H7 (cell line): ENCODE measurements around the gene DPYD. TPM values are rescaled to one million over a fixed set of nuclear protein-coding genes. Genes with fewer than 3 reads are reported as not detected.

Experiments
- DNase-seq: peaks from one replicate; pipeline ENCODE4 v3.0.0; 2012
- H3K27me3 ChIP-seq: 2 replicates; pipeline ENCODE4 v1.6.0; 2011; ENCODE audit warnings: mild to moderate bottlenecking, low read length; ENCODE audit not compliant: control insufficient read depth, insufficient read depth
- H3K36me3 ChIP-seq: replicated peaks from 2 replicates; pipeline ENCODE4 v1.5.1; 2011; ENCODE audit warnings: low read length; ENCODE audit not compliant: control insufficient read depth, insufficient read depth
- H3K4me3 ChIP-seq: 2 replicates; pipeline ENCODE4 v1.5.1; 2011; ENCODE audit warnings: low read depth, mild to moderate bottlenecking, control low read depth, low read length, moderate library complexity; ENCODE audit not compliant: insufficient read depth
- total RNA-seq: library from RNA; depleted of rRNA; stranded (reverse); fragments of >200 nt; shearing (Covaris generic); gene quantifications from 2 replicates; pipeline ENCODE4 v1.2.3, GENCODE V29; 2014

The DPYD gene
- total RNA-seq, 1 experiment from 2014 or later, result 0.59 TPM

DNA sequence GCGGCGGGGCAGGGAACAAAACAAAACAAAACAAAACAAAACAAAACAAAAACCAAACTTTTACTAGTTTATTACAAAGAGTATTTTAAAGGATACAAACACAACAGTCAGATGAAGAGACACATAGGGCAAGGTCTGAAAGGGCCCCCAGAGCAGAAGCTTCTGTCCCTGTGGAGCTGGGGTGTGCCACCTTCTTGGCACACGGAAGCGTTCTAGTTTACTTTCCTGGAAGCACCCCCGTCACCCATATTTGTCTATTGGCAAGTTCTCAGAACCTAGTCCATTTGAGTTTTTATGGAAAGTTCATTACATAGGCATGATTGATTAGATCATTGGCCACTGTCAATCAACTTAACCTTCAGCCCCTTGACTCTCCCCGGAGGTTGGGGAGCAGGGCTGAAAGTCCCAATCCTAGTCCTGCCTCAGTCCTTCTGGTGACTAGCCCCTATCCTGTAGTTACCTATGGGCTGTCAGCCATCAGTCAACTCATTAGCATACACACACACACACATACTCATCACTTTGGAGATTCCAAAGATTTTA lies 380.4 kb downstream of the DPYD start:
- DNase-seq, result no peak
- no peaks in the 10 kb centered on the region for H3K36me3 ChIP-seq
- no peak overlapping the region for H3K4me3 ChIP-seq
- H3K27me3 ChIP-seq, result no peaks in the 10 kb centered on the region

DNA sequence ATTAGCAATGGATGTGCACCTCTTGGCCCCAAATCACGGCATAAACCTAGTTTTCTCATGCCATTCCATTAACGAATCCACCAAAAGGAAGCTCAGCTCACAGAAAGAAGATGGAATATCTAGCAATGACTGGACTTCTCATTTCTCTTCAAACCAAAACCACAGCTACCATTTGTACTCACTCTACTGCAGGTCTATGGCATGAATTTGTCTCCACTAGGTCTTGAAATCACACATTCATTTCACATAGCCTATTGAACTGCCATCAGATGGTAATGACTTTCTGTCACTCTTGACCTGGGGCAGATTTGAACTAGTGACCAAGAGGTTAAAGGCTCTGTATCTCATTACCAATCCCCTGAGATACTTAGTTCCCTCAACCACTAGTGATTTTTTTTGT lies 382.7 kb downstream of the DPYD start:
- no peak overlapping the region for H3K4me3 ChIP-seq
- no peaks in the 10 kb centered on the region for H3K27me3 ChIP-seq
- DNase-seq, result no peak
- H3K36me3 ChIP-seq, result no peaks in the 10 kb centered on the region

DNA sequence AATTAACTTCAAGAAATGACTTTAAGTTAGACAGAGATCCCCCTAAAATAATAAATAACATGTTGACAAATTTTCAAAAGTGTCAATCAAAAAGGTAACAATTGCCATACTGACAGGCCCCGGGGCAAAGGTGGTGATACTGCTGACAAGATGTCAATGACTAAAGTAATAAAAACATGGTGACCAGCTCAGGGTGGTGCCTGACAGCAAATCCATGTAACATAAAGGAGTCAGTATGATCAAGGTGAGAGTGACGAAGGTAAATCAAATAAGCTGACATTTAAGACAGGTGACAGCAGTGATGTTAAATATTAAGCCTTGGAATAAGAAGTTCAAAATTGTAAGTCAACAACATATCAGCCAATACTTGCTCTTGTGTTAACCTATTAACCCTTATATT lies 387.5 kb downstream of the DPYD start:
- DNase-seq, result no peak
- H3K27me3 ChIP-seq, result no peaks in the 10 kb centered on the region
- no peaks in the 10 kb centered on the region for H3K36me3 ChIP-seq
- H3K4me3 ChIP-seq, result no peak overlapping the region

DNA sequence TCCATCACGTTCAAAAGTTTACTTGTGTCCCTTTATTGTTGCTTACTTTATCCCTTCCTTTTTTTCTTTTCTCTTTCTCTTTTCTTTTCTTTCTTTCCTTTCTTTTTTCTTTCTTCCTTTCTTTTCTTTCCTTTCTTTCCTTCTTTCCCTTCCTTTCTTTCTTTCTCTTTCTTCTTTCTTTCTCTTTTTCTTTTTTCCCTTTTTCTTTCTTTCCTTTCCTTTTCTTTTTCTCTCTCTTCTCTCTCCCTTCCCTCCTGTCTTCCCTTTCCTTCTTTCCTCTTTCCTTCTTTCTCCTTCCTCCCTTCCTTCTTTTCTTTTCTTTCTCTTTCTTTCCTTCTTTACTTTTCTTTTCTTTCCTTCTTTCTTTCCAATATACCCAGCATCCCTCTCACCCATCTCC lies 391.2 kb downstream of the DPYD start:
- no peaks in the 10 kb centered on the region for H3K27me3 ChIP-seq
- no peak overlapping the region for H3K4me3 ChIP-seq
- H3K36me3 ChIP-seq, result no peaks in the 10 kb centered on the region
- DNase-seq, result no peak

DNA sequence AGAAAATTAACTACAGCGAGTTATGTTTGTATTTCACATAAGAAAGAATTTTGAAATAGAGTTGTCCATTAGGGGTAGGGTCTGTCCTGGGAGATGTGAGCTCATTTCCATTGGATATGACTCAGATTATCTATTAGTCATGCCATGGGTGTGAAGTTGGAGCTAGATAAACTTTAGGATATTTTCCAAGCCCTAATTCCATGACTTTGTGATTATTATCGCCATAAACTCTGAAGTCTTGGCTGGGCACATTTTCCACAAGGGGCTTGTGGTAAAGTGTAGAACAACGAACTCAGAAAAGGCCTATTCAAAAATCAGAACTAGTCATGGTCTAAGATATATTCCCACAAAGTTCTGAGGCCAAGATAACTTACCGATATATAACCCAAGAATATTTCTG lies 396.6 kb downstream of the DPYD start:
- no peak for DNase-seq
- H3K4me3 ChIP-seq, result no peak overlapping the region
- no peaks in the 10 kb centered on the region for H3K36me3 ChIP-seq

DNA sequence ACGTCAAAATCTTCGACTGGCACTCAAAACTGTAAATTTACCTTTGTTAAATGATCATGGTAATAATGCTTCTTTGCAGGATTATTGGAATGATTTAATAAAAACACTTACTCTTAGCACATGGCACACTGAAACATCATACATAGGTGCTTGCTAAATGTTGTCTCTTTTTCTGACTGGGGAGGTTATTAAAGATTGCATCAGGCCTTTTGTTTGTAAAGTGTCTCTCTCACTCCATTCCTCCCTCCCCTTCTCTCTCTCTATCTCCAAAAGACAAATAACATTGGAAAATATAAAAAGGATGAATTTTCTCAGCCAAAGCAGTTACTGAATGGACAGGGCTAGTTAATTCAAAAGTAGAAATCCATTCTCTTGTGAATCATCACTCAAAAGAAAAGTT lies 404.2 kb downstream of the DPYD start:
- Histone ChIP-seq H3K4me3 (no peak overlapping the region), H3K27me3 (no peaks in the 10 kb centered on the region), H3K36me3 (no peaks in the 10 kb centered on the region)
- DNase-seq, result no peak

More for the DNA sequence above, 396.6 kb downstream of the DPYD start:
- H3K27me3 ChIP-seq, result no peaks in the 10 kb centered on the region

DNA sequence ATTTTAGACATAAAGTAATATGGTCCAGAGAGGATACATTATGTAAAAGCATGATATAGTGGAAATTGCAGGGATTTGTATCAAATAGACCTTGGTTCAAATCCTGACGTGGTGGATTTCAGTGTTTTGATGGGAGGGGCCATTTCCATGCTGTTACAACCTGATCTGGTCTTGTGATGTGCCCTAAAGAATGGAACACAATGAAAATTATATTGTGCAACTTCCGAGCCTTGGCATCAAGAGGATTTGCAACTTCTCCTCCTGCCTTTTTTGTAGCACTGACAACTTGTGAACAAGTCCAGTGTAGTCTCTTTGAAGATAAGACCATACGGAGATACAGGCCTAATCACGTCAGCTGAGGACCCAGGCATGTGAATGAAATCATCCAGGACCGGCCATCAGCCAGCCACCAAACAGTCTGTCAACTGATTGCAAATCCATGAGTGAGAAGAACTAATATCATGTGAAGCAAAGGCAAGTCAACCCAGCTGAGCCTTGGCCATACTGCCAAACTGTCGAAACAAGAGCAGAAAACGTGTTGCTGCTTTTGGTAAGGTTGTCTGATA lies 412.1 kb downstream of the DPYD start:
- no peaks in the 10 kb centered on the region for H3K27me3 ChIP-seq
- H3K36me3 ChIP-seq, result no peaks in the 10 kb centered on the region
- no peak overlapping the region for H3K4me3 ChIP-seq
- no peak for DNase-seq

DNA sequence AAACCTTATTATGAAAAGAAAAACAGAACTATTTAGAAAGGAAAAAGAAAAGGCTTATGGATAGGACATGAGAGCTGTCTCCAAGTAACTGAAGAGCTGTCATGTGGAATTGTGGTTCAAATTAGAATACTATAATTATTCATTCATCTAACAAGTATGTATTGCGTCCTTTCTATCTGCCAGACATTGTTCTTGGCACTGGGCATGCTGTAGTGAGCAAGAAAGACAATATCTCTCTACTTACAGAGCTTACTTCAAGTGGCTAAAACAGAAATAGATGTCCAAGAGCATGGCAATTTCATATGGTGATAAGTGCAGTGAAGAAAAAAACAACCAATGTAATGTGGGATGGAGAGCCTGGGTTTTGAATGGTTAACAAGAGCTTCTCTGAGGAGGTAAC lies 413.0 kb downstream of the DPYD start:
- Histone ChIP-seq H3K27me3 (no peaks in the 10 kb centered on the region), H3K36me3 (no peaks in the 10 kb centered on the region), H3K4me3 (no peak overlapping the region)
- no peak for DNase-seq

DNA sequence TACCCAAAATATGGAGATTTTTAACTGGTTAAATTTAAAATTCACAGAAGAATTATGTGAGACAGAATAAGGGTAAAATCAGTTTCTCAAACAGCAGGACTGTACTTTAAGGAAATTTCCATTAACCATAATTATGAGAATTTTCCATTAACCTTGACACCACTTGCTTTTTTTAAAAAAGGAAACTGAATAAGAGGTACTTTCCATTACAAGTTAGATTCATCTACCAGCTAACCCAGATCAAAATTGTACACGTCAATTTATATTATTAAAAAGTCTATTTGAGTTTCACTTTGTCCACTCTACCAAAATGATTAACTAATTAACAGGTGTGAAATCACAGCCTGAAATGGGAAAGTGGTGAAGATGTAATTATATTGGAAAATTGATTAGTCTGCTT lies 414.5 kb downstream of the DPYD start:
- H3K27me3 ChIP-seq, result no peaks in the 10 kb centered on the region
- no peak for DNase-seq
- no peaks in the 10 kb centered on the region for H3K36me3 ChIP-seq
- H3K4me3 ChIP-seq, result no peak overlapping the region

DNA sequence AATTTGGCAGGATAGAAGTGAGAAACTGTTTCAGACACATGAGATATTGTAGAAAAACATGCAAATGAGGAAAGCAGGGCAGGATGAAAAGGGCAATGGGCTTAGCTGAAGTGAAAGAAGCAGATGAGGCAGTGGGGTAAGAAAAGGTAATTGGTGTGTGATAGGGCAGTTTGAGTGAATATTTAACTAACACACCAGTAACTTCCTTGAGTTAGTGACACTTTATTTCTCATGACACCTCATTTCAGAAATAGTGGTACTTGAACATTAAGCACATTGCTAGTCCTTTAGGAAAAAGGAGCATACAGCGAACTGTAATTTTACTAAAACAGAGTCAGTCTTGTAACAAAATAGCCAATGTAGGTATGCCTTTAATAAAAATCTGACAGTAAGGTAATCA lies 415.0 kb downstream of the DPYD start:
- no peaks in the 10 kb centered on the region for H3K36me3 ChIP-seq
- H3K4me3 ChIP-seq, result no peak overlapping the region
- DNase-seq, result no peak
- no peaks in the 10 kb centered on the region for H3K27me3 ChIP-seq

DNA sequence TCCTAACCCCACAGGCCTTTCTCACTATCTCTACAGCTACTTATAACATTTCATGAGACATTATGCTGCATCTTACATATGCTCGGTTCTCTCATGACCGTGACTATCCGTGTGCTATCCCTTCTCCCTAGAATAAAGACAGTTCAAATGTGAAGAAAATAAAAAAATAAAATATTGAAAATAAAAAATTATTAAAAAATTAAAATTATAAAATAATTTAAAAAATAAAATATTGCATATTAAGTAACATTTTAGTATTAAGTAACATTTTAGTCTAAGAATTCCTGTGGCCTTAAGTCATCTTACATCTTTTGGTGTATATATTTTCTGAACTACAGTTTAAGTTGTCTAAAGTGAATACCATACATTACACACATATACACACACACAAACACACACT lies 415.5 kb downstream of the DPYD start:
- no peak for DNase-seq
- Histone ChIP-seq H3K36me3 (no peaks in the 10 kb centered on the region), H3K4me3 (no peak overlapping the region), H3K27me3 (no peaks in the 10 kb centered on the region)

DNA sequence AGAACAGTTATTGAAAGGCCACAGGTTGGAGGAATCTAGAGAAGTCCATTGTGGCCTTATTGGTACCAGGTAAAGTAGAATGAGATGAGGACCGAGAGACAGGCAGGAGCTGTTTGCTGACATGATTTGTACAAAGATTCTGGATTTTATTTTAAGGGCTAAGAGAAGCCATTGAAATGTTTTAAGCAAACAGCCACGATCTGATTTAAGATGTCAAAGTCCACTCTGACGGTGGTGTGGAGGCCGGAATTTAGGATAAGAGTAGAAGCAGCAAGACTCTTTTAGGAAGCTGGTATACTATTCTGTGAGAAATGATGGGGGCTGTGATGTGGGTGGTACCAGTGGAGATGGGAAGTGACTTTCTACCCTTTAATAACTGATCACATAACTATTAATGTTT lies 418.5 kb downstream of the DPYD start:
- Histone ChIP-seq H3K4me3 (no peak overlapping the region), H3K36me3 (no peaks in the 10 kb centered on the region), H3K27me3 (no peaks in the 10 kb centered on the region)
- DNase-seq, result no peak

DNA sequence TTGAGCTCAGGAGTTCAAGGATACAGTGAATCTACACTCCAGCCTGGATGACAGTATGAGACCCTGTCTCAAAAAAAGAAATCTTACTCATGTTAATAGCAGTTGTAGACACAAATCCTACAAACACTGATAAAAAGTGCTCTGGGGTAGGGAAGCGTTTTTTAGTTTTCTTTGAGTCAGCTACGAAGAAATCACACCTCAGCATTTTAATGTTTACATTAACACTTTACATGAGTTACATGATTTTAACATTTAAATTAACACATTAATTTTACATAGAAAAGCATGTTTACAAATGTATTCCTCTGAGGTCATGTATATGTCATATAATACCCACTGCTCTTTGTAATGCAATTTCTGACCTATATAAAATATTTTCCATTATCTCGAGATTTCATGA lies 419.2 kb downstream of the DPYD start:
- Histone ChIP-seq H3K27me3 (no peaks in the 10 kb centered on the region), H3K36me3 (no peaks in the 10 kb centered on the region), H3K4me3 (no peak overlapping the region)
- DNase-seq, result no peak

DNA sequence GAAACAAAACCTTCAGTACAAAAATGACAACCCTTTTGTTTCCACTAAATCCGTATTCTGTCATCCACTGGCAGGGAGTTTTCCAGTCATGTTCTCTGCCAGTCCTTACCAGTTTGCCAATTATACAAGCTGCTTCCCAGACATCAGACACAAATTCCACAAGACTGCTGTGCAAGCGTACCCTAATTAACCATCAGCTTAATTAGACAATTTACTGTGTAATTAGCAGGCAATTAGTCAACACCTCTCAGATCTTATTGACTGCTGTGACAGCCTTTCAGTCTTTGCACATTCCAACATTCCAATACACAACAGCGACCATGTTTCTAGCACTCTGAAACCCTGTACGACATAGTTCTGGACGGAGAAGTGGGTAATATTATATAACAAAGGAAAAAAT lies 420.1 kb downstream of the DPYD start:
- no peak for DNase-seq
- Histone ChIP-seq H3K27me3 (no peaks in the 10 kb centered on the region), H3K4me3 (no peak overlapping the region), H3K36me3 (no peaks in the 10 kb centered on the region)

DNA sequence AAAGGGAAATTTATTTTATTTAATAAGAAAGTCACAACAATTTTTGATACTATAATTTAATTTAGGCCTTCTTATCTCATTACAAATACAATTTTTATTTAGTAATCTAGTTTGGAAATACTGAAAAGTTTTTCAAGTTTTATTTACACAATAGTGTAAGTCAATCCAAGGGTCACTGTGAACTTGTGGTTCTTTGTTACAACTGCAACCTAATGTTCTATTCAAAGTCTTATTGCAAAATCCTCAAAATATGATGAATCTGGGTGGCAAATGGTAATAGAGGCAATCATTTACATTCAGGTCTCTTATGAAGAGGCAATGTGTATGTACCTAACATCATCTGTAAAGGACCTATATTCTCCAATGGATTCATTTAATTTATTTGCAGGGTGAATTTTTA lies 421.2 kb downstream of the DPYD start:
- Histone ChIP-seq H3K36me3 (no peaks in the 10 kb centered on the region), H3K27me3 (no peaks in the 10 kb centered on the region), H3K4me3 (no peak overlapping the region)
- DNase-seq, result no peak

DNA sequence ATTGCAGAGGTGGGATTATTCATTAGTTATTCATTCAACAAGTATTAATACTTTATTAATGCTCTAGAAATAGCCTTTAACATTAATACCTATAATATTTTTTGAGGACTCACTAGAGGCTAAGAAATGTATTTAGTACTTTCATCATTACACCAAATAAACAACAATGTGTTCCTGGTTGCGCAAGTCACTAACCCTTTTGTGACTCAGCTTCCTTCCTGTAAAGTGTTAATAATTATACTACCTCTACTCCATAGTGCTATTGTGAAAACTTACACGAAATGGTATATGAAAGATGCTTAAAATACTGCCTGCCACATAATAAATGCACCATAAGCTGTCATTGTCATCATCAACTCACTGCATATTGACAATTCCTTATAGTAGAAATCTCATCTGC lies 431.0 kb downstream of the DPYD start:
- H3K27me3 ChIP-seq, result no peaks in the 10 kb centered on the region
- H3K36me3 ChIP-seq, result no peaks in the 10 kb centered on the region
- no peak for DNase-seq
- H3K4me3 ChIP-seq, result no peak overlapping the region
